ENCODE measurements around the gene FAR2.

DNA sequence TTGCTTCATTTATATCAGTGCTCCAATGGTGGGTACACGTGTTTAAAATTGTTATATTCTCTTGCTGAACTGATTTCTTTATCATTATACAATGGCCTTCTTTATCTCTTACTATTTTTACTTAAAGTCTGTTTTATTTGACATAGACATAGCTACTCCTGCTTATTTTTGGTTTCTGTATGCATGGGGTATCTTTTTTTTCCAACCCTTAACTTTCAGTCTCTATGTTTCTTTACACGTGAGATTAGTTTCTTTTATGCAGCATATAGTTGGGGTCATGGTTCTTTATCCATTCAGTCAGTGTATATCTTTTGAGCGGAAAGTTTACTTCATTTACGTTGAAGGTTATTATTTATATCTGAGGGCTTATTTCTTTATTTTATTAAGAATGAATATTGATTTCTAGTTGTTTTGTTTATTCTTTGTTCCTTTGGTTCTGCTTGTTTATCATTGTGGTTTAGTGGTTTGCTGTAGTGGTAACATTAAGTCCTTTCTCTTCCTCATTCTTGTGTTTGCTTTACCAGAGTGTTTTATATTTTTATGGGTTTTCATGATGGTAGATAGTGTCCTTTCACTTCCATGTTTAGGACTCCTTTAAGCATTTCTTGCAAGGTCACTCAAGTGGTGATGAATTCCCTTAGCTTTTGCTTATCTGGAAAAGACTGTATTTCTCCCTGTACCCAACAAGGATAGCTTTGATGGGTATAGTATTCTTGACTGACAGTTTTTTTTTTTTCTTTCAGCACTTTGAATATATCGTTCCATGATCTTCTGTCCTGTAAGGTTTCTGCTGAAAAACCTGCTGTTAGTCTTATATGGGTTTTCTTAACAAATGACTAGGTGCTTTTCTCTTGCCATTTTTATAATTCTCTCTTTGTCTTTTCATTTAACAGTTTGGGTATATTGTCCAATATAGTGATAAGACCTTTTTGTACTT lies 38.3 kb upstream of the FAR2 start:
- TF ChIP-seq, protein P1, sequence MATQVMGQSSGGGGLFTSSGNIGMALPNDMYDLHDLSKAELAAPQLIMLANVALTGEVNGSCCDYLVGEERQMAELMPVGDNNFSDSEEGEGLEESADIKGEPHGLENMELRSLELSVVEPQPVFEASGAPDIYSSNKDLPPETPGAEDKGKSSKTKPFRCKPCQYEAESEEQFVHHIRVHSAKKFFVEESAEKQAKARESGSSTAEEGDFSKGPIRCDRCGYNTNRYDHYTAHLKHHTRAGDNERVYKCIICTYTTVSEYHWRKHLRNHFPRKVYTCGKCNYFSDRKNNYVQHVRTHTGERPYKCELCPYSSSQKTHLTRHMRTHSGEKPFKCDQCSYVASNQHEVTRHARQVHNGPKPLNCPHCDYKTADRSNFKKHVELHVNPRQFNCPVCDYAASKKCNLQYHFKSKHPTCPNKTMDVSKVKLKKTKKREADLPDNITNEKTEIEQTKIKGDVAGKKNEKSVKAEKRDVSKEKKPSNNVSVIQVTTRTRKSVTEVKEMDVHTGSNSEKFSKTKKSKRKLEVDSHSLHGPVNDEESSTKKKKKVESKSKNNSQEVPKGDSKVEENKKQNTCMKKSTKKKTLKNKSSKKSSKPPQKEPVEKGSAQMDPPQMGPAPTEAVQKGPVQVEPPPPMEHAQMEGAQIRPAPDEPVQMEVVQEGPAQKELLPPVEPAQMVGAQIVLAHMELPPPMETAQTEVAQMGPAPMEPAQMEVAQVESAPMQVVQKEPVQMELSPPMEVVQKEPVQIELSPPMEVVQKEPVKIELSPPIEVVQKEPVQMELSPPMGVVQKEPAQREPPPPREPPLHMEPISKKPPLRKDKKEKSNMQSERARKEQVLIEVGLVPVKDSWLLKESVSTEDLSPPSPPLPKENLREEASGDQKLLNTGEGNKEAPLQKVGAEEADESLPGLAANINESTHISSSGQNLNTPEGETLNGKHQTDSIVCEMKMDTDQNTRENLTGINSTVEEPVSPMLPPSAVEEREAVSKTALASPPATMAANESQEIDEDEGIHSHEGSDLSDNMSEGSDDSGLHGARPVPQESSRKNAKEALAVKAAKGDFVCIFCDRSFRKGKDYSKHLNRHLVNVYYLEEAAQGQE (IDR thresholded peaks at IDR 0.05; ENCODE audit: insufficient replicate concordance, low read depth): no peak
- no peak for TF ChIP-seq POLR2AphosphoS5 (IDR thresholded peaks at IDR 0.05; ENCODE audit: low read depth)
- TF ChIP-seq, protein P2, sequence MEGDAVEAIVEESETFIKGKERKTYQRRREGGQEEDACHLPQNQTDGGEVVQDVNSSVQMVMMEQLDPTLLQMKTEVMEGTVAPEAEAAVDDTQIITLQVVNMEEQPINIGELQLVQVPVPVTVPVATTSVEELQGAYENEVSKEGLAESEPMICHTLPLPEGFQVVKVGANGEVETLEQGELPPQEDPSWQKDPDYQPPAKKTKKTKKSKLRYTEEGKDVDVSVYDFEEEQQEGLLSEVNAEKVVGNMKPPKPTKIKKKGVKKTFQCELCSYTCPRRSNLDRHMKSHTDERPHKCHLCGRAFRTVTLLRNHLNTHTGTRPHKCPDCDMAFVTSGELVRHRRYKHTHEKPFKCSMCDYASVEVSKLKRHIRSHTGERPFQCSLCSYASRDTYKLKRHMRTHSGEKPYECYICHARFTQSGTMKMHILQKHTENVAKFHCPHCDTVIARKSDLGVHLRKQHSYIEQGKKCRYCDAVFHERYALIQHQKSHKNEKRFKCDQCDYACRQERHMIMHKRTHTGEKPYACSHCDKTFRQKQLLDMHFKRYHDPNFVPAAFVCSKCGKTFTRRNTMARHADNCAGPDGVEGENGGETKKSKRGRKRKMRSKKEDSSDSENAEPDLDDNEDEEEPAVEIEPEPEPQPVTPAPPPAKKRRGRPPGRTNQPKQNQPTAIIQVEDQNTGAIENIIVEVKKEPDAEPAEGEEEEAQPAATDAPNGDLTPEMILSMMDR (IDR thresholded peaks at IDR 0.05; ENCODE audit: insufficient read depth, low read length): no peak

Data from HL-60 (cell line).